Mucosa of descending colon (tissue), 3 donors: ENCODE results near the gene HMGB4. TPM values are rescaled to one million over a fixed set of nuclear protein-coding genes. Genes with fewer than 3 reads are reported as not detected.

Source experiments
- ATAC-seq: fragments of 200-7000 bp; cut with Tn5 transposase; one replicate; pipeline ENCODE4 v1.9.1; 2020; ENCODE audit warnings: mild to moderate bottlenecking, moderate library complexity
- DNase-seq, 3 donors: peaks; one replicate each; pipeline ENCODE4 v3.0.0-alpha.2; 2020
- H3K36me3 ChIP-seq: fragments of 200-600 bp; one replicate; pipeline ENCODE4 v1.8.0; 2021; ENCODE audit warnings: low read depth, mild to moderate bottlenecking
- H3K4me1 ChIP-seq: fragments of 200-600 bp; one replicate; pipeline ENCODE4 v1.8.0; 2021; ENCODE audit warnings: low read depth, mild to moderate bottlenecking
- H3K4me3 ChIP-seq: fragments of 200-600 bp; one replicate; pipeline ENCODE4 v1.8.0; 2021; ENCODE audit warnings: mild to moderate bottlenecking
- H3K9me3 ChIP-seq: fragments of 200-600 bp; one replicate; pipeline ENCODE4 v1.8.0; 2021; ENCODE audit warnings: mild to moderate bottlenecking
- CTCF ChIP-seq: fragments of 200-600 bp; IDR thresholded peaks from one replicate; pipeline ENCODE4 v1.8.0; 2022; ENCODE audit warnings: antibody characterized with exemption, mild to moderate bottlenecking
- intact Hi-C, 2 donors: fragments of 100-400 bp; cut with DNase I in 1 of 2; cut with micrococcal nuclease in 1 of 2; formaldehyde crosslinking; loops; one replicate each; pipeline versions ENCODE4 v1.11.0 to v1.11.1; 2022; cut with DNase I, micrococcal nuclease
- total RNA-seq, 3 donors: library from RNA; stranded (reverse); fragmentation: NEBNext Ultra II Directional in 2 of 3; extraction: Animal tissue kit (Norgen Biotek cat#: 25700) in 2 of 3; gene quantifications; one replicate each; pipeline versions ENCODE4 v1.2.1 to v1.2.4, GENCODE V29; 2021 to 2023
- donor health status: DM: no; HTN: no; CAD: no; lungs with moderate emphysema.
- donor health status: DM: no; HTN: no; CAD: no.
- donor health status: DM: no; HTN: yes; CAD: no.

HMGB4 gene
- total RNA-seq, 3 donors from 2014 or later: not detected

GRCh38 chr1:33897092-33897725, 33.3 kb downstream of the HMGB4 start:
- no peaks in the 10 kb centered on the region for H3K9me3 ChIP-seq
- intact Hi-C loops: no loop called here
- no peak for TF ChIP-seq CTCF
- H3K4me1 ChIP-seq: no peaks in the 10 kb centered on the region
- H3K36me3 ChIP-seq: no peaks in the 10 kb centered on the region
- H3K4me3 ChIP-seq: no peak overlapping the region
- ATAC-seq (no peak), DNase-seq (no peak)

GRCh38 chr1:33898406-33898805, 34.5 kb downstream of the HMGB4 start:
- Histone ChIP-seq H3K36me3 (no peaks in the 10 kb centered on the region), H3K9me3 (no peaks in the 10 kb centered on the region), H3K4me3 (no peak overlapping the region), H3K4me1 (no peaks in the 10 kb centered on the region)
- ATAC-seq (no peak), DNase-seq (no peak)
- no peak for TF ChIP-seq CTCF
- intact Hi-C loops: no loop called here

GRCh38 chr1:33898881-33899280, 35.0 kb downstream of the HMGB4 start:
- ATAC-seq: no peak
- H3K36me3 ChIP-seq: no peaks in the 10 kb centered on the region
- intact Hi-C loops: no loop called here

GRCh38 chr1:33899746-33900145, 35.9 kb downstream of the HMGB4 start:
- no peak overlapping the region for H3K4me3 ChIP-seq
- DNase-seq (no peak), ATAC-seq (no peak)
- no peaks in the 10 kb centered on the region for H3K36me3 ChIP-seq
- no peaks in the 10 kb centered on the region for H3K4me1 ChIP-seq
- intact Hi-C loops: no loop called here
- no peak for TF ChIP-seq CTCF
- no peaks in the 10 kb centered on the region for H3K9me3 ChIP-seq

More at GRCh38 chr1:33898881-33899280, 35.0 kb downstream of the HMGB4 start:
- TF ChIP-seq CTCF: no peak
- H3K9me3 ChIP-seq: no peaks in the 10 kb centered on the region
- H3K4me3 ChIP-seq: no peak overlapping the region
- no peaks in the 10 kb centered on the region for H3K4me1 ChIP-seq
- no peak for DNase-seq

GRCh38 chr1:33902486-33903209, 38.8 kb downstream of the HMGB4 start:
- Histone ChIP-seq H3K9me3 (no peaks in the 10 kb centered on the region), H3K4me1 (no peaks in the 10 kb centered on the region), H3K4me3 (no peak overlapping the region), H3K36me3 (no peaks in the 10 kb centered on the region)
- ATAC-seq (no peak), DNase-seq (no peak)
- no peak for TF ChIP-seq CTCF
- intact Hi-C loops: no loop called here
